Right kidney (tissue), 1 donor: Measurements from ENCODE around the gene MYEOV.

Experiments
- DNase-seq: peaks from one replicate; pipeline ENCODE4 v3.0.0-alpha.2; 2016

The MYEOV gene

DNA sequence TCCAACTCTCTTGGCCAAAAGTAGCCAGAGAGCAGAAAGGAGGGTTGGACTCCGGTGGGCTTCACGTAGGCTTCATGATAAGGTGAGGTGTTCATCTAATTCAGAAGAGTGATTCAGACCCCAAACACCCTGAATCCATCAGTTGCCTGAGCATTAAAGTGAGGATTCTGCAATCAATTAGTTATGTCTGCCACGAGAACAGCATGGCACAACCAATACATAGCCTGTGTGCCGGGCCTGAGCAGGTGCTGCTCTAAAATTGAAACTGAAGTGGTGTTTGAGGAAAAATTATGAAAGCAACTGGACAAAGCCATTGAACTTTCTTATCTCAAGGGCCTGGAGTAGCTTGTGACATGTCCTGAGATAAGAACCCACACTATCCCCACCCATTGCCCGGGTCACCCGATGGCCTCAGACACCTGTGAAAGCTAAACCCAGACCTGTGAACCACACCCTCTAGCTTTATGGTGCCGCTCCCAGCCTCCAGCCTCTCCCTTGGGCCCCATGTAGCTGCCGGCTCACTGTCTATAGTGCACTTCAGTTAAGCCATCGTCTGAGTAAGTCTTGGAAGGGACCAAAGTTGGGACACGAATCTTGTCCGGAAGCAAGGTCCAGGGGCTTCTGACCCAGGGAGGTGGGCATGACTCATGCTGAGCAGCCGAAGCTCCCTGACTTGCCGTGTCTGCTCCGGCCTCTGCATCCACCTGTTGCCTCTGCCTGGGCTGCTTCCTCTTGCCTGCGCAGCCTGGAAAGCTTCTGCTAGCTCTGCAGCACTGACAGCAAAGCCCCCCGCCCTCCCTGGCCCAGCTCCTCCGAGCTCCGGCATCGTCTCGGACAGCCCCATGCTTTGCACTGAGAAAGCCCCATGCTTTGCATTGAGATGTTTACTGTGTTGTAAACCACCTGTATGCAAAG lies 5.7 kb upstream of the MYEOV start:
- no peak for DNase-seq

DNA sequence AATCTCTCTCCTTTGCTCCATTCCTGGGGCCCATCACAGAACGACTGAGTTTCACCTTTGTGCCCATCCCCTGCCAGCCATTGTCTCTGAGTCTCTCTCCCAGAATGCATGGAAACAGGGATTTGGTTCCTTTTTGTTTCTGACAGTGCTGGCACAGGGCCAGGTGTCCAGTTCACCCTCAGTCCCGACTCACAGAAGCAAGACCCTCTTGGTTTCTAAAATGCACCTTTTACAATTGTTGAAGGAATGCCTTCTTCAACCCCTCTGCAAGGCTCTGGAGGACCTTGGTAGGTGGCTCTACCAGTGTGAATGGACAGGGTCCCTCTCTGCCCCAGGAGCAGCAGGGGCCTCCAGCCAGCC lies 5.1 kb upstream of the MYEOV start:
- no peak for DNase-seq

DNA sequence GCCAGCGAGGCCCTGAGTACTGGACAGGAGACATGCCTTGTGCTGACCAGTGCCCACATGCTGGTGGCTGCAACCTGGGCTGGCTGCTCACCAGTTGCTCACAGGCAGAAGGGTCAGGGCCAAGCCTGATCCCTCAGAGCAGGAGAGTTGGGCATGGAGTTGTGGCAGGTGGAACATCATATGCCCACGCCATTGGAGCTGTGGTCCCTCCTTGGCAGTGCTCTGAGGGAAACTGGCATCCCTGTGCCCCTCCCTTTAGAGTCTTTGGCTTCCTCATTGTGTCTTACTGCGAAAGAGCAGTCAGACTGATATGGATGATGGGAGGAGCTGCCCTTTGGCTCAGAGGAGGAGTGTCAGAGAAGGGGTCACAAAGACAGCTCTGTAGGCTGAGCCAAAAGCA lies 3.1 kb upstream of the MYEOV start:
- DNase-seq = no peak

DNA sequence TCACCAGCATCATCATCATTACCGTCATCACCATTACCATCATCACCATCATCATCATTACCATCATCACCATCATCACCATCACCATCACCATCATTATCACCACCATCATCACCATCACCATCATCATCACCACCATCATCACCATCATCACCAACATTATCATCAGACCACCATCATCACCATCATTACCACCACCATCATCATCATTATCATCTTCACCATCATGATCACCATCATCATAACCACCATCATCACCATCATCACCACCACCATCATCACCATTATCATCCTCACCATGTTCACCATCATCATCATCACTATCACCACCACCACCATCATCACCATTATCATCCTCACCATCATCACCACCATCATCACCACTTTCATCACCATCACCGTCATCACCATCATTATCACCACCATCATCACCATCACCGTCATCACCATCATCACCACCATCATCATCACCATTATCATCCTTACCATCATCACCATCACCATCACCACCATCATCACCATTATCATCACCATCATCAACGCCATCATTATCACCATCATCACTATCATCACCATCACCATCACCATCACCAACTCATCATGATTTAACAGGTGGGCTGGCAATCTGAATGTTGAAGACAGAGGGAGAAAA lies 2.4 kb upstream of the MYEOV start:
- no peak for DNase-seq

DNA sequence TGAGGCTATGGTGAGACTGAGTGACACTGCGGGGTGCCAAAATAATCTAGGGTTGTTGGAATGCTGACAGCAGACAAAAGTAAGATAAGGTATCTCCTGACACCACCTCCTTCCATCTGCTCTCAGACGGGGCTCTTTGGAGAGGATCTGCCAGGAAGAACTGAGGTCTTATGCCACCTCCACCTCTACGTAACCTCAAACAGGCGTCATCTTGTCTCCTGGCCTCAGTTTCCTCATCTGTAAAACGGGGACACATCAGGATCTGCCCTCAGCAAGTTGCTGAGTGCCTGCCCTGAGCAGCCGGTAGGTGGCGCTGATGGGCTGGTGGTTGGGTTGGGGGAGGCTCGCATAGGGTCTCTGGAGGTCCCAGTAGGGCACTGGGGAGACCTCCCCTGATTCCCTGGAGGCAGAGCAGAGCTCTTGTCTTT lies 1.7 kb upstream of the MYEOV start:
- DNase-seq = no peak

DNA sequence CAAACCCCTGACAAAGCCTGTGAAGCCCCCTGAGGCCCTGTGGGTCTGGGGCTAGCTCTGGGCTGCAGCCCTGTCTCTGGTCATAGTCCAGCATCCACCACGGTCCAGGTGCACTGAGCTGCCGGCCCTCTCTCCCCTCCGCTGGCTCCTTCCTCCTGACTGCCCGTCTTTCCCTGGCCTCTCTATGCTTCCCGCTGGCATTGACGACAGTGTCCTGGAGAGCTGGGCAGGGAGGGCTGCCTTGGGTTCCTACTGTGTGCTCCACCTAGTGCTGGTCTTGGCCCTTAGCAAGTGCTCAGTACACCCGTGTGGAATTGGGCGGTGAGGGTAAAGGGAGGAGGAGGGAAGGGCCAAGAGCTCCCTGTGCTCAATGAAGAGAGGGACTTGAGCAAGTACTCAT lies 868 bp upstream of the MYEOV start:
- DNase-seq = no peak

DNA sequence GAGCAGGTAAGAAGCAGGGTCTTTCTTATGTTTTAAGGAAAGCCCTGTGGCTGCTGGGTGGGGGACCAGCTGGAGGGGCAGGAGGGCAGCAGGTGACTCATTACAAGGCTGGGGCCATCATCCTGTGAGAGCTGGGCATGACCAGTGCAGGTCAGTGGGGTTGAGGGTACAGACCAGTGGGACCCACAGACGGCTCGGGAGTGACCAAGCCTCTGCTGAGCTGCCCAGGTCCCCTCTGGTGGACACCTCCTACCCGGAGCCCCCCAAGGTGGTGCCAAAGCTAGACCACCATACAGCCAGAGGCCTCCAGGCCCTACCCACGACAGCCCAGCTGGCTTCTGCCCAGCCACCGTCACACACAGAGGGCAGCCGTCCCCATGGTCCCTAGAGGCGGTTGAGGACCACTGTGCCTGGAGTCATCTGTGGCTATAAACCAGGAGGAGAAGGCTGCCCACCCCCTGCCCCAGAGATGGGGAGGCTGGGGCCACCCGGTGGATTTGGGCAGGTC lies 670 bp downstream of the MYEOV start:
- no peak for DNase-seq

DNA sequence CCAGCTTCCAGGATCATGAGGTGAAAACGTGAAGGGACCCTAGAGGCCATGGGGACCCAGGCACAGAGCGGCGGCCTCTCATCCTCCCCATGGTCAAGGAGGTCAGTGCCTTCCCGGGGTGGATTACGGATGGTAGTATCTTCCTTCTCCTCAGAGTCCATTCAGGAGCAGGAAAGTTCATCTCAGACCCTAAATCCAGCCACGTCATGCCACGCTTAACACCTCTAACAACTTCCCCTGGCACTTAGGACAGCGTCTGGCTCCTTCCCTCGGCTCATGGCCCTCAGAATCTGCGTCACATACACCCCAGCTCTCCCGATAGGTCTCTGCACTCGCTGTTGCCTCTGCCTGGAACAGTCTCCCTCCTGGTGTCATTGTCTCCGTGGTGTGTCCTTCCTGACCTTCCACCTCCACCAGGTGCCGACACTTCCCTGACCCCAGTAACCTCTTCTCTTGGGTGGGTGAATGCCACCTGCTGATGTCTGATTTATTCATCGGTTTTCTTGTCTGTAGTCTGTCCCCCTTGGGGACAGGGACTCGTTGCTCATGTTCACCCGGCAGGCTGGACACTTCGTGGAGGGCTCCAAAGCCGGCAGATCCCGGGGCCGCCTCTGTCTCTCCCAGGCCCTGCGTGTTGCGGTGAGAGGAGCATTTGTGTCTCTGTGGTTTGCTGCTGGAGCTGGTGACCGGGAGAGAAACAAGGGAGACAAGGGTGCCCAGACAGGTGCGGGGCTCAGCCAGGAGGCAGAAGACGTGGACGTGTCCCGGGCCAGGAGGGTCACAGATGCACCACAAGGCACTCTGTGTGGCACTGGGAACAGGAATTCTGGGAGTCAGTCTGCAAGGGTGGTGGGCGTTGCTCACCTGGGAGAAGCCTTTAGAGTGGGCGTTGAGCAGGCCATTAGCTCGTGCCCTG lies 1.4 kb downstream of the MYEOV start:
- DNase-seq = no peak

DNA sequence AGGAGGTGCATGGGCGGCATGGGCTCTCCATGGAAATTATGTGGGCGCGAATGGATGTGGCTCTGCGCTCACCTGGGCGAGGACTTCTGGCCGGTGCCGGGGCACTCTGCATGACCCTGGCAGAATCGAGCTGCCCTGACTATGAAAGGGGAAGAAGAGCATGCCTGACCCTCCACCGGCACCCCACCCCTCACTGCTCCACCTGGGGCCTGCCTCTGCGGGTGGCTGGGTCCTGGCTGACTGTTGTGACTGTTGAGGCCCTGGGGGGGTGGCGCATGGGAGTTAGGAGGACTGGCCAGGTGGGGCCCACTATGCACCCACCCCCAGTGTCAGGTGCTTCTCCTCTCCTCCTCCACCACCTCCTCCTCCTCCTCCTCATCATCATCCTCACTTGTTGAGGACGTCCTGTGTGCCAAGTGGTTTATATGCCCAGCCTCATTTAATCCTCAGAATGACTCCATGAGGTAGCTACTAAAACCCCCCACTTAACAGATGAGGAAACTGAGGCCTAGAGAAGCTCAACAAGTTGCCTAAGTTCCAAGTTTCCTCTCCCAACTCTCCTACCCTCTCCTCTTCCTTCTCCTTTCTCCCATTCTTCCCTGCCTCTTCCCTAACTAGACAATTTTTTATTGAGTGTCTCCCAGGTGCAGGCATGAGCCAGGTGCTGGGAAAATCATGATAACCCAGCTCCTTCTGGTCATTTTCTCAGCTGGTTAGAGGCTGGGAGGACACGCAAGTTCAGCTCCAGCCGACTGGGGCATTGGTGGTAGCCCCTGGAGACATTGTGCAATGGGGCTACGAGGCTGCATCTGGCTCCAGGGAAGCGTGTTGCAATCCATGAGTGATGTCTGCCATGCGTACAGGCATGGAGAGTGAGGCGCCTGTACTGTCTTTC lies 2.3 kb downstream of the MYEOV start:
- no peak for DNase-seq

DNA sequence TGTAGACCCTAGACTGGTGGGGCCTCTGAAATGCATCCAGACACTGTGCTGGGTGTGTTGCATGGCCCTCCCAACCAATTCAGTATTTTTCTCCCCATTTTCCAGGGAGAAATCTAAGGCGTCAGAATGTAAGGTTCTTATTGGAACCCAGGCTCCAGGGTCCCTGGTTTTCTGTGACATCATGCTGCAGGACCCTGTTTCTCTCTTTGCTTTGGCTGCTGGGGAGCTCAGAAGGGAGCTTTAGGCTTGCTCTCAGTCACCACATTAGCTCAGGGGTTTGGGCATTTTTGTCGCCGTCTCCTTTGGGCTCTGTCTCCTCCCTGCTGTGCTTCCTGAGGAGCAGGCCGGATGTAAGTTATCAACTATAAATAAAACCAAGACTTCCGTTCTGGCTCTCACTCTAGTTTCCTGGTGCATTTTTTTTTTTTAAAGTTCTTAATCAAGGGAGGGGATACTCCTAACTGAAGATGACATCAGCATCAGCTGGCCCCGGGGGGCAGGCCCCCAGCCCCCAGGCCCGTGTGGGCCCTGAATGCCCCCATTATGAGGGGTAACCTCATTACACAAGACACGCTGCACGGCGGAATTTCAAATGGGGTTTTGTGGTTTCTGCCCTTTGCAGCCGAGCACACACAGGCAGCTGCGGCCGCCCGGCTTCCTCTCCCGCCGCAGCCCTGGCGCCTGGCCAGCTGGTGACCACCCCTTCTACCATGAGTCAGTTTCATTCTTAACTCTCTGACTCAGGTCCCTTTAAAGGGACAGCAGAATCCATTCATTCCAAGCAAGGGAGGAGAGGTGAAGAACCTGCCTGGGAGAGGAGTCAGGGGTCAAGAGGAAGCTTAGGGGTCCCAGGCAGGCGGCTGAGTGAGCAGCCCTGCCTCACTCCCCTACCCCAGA lies 3.2 kb downstream of the MYEOV start:
- peak; percentile 86 for DNase-seq

DNA sequence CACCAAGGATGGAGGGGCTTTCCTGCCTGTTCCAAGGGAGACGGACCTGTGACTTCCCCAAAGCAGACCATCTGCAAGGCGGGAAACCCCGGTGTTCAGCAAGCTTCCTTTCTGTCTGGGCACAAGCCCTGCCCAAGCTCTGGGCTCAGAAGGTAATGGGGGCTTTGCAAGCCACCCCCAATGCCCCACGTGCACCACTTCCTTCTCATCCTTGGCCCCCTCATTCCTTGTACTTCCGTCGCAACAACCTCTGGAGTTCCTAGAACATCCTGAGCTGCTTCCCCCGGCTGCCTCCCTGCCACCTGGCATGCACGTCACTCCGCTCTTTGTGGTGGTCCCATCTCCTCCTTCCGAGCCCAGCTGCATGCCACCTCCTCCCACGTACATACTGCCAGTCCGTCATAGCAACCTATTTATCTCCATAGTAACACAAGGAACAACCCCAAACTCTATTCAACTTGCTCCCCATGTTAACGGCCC lies 3.9 kb downstream of the MYEOV start:
- no peak for DNase-seq

DNA sequence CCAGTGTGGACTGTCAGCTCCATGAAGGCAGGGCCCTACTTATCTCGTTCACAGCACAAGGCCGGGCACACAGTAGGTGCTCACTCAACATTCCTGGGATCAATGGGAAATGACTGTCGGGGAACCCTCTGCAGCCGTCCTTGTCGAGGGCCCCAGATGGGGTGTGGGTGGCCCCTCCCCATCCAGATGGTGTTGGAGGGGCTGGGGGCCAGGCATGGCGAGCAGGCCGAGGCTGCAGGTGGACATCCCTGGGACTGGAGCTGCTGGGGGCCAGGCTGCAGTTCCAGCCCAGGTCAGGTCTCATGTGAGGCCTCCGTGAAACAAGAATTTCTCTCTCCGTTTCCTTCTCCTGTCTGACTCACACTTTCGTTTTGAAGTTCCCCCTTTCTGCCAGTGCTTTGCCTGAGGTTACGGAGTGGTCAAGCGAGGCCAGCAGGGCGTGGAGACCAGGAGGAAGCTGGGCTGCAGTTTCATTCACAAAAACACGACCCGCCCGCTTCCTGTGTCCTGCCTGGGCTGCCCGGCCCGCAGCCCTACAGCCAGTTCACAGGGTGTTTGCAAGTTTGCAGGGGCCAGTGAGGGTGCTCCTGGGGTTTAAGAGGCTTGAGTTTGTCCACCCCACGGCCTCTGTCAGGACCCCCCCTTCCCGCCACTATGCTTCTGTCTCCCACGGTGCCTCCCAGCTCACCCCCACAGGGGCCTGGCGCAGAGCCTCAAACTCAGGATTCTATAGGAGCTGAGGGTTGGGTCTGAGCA lies 4.5 kb downstream of the MYEOV start:
- no peak for DNase-seq

DNA sequence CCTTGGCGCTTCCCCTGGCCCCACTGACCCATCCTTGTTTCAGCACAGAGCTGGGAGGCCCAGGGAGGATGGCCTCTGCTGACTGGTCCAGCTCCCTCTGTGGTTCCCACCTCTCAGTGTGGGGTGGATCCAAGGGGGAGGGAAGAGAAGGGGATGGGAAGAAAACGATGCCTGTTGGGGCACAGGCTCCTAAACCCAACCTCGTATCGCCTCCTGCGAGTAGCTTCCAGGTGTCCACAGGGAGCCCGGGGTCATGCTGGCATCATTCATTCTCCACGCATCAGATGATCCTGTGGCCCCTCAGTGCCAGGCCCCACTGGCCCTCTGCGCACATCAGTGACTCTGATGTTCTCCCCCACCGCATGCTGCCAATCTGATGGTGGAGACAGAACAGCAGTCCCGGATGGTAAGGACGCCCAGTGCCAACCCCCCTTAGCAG lies 5.1 kb downstream of the MYEOV start:
- no peak for DNase-seq

DNA sequence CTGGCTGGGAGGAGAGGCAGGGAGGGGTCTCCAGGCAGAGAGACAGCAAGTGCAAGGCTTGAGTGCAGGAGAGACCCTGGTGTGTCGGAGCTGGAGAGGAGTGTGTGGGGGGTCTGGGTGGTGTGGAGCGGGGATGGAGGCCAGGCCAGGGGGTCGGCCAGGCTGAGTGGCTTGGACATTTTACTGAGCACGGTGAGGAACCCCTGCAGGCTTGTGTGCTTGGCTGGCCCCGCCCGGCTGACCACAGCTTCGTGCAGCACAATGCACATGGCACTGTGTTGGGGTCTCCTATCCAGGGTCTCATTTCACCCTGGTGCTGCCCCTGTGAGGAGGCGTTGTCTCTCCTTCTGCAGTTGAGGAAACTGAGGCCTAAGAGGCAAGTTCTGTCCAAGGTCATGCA lies 5.6 kb downstream of the MYEOV start:
- DNase-seq = no peak

DNA sequence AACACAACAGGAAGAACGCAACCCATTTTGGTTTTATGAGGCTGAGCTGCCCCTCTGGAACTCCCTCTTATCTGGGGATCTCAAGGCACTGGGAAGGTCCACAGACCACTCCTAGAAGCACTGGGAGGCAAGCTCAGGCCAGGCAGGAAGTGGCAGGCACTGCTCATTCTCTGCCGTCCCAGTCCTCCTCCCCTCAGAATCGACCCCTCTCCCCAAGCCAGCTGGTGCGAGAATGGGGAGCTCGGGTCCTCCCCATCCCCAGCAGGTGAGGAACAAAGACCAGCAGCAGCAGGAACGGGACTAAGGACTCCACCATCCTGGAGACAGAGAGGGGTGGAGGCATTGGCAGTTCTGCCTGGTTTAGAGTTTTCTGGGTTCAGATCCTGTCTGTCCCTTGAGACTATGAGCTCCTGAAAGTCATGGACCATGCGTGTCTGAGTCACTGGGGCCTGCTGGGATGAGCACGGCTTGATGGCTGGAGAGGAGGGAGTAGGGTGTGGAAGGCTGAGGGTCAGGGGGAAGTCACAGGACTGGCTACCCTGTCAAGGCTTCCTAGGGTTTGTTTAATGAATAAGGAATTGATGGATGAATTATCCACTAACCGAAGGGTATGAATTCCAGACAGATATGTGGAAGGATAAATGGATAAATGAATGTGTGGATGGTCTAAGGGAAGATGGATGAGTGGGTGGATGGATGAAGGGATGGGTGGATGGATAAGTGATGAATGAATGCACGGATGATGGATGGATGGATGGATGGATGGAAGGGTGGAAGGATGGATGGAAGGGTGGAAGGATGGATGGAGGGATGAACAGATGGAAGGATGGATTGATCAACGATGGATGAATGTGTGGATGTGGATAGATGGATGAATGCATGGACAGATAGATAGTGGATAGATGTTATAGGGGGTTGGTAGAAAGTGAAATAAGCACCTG lies 6.4 kb downstream of the MYEOV start:
- DNase-seq = no peak

DNA sequence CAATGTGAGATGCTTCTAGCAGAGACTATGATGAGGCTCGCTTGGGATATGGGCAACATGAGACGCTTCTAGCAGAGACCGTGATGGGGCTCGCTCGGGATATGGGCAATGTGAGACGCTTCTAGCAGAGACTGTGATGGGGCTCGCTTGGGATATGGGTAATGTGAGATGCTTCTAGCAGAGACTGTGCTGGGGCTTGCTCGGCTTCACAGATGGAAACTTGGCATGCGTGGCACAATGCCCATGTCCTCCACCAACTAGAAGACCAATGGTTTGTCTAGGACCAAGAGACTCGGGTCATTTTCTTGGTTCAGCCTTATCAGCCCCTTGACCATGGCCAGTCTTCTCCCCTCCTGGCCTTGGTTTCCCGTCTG lies 7.1 kb downstream of the MYEOV start:
- no peak for DNase-seq

DNA sequence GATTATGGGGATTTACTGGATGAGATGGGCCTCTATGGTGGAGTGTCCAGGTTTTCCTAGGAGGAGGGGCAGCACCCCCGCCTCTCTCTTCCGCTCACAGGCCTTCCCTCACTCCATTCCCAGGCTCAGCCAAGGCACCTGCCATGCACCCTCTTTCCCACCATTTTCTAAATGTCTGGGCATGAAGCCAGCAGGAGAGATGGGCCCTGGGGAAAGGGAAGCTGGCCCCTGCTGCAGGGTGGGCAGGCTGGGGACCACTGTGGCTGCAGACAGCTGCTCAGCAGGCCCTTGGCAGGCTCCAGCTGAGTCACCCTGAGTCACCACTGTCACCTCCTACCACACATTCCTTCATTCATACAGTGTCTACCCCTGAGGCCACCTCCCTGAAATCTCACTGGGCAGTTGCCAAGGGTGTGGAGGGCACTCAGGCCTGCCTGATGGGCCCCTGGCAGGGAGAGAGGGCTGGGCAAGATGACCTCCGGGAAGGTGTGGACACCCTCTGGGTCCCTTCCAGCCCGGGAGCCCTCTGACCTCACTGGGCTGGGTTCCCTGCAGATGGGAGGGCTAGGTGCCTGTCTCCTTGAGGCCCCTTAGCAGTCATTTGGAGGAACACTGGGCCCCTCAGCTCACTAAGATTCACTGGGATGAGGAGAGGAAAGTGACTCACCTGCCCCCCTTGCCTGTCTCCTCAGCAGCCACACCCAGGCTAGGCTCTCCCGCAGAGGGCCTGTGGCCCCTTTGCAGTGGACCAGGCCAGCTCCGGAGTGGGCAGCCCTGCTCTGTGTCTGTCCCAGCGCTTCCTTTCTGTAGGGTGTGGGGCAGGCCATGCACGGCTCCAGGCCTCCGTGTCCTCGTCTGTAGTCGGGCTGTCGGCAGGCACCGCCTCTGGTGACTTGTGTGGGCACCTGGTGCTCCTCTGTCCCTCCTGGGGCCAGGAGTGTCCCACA lies 7.8 kb downstream of the MYEOV start:
- DNase-seq = no peak
